ENCODE data around the gene TMPRSS5. TPM values are rescaled to one million over a fixed set of nuclear protein-coding genes. Genes with fewer than 3 reads are reported as not detected.
A peak's percentile ranks its signal among the peaks of the same experiment; 100 is the strongest.

The TMPRSS5 gene
- total RNA-seq (2022): 0.49 and 0.83 TPM in 2 replicates
- percentile 48 among the genes with signal in this experiment for Bru-seq, nascent RNA
- BruChase-seq, experiment 1, labeled RNA remaining after a 6-hour chase: percentile 38 among the genes with signal in this experiment
- percentile 45 among the genes with signal in this experiment for BruChase-seq, experiment 2, labeled RNA remaining after a 2-hour chase
- long read RNA-seq: 0 reads

DNA sequence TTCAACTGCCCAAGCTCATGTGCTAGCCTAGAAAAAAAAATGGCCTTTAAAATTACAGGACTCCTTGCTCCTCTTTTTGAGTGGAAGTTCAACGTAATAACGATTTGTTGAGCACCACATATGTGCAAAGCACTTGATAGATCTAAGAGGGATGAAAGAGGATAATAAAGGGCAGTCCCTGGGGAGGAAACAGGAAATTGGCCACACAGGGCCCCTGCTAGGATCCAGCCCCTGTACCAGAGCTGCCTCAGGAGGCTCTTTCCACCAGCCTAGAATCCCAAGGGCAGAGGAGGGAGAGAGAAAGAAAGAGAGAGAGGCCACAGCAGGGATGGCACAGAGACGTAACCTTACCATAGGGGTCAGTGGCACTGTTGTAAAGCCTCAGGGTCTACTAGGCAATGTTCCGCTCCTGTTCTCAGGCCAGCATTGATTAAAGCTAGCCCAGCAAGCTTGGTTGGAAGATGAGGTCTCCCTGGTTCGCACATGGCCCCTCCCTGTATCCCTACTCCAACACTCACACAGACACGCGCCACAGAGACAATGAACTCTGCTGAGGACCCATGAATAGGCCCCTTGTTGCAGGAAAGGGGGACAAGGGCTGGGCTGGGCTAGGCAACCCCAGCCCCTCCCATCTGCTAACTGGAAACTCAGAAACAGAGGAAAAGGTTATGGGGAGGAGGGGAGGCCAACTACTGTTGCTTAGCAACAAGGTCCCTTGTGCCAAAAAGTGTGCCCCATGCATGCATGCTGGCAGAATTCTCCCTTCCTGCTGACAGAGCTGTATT lies at the start of gene TMPRSS5:
TMPRSS5 (minus strand) TSS at position 438 of the 785 bp plus-strand sequence; CDS start at position 354, 84 bp downstream.
- Mint-ChIP-seq H3K36me3 (ENCODE audit: insufficient read depth, unreplicated experiment) (no peaks in the 10 kb centered on the region), H3K27ac (ENCODE audit: low read depth, unreplicated experiment) (no peak within 1 kb of the TSS), H3K4me3 (ENCODE audit: unreplicated experiment) (no peak within 1 kb of the TSS), H3K27me3 (ENCODE audit: insufficient read depth, unreplicated experiment) (no peaks in the 10 kb centered on the region), H3K9me3 (ENCODE audit: unreplicated experiment) (peaks cover 20% of the 10 kb centered on the region), H3K4me1 (ENCODE audit: insufficient read depth, unreplicated experiment) (no peaks in the 10 kb centered on the region)
- POLR2A ChIA-PET: interaction anchor here (0.6 kb wide), 1 partner anchor 15 kb away, joined by 3 read pairs; no protein-coding TSS in a partner anchor
- CTCF ChIA-PET: interaction anchor here (0.8 kb wide), 1 partner anchor 174 kb away, joined by 3 read pairs; no protein-coding TSS in a partner anchor
- TF ChIP-seq, protein P1, sequence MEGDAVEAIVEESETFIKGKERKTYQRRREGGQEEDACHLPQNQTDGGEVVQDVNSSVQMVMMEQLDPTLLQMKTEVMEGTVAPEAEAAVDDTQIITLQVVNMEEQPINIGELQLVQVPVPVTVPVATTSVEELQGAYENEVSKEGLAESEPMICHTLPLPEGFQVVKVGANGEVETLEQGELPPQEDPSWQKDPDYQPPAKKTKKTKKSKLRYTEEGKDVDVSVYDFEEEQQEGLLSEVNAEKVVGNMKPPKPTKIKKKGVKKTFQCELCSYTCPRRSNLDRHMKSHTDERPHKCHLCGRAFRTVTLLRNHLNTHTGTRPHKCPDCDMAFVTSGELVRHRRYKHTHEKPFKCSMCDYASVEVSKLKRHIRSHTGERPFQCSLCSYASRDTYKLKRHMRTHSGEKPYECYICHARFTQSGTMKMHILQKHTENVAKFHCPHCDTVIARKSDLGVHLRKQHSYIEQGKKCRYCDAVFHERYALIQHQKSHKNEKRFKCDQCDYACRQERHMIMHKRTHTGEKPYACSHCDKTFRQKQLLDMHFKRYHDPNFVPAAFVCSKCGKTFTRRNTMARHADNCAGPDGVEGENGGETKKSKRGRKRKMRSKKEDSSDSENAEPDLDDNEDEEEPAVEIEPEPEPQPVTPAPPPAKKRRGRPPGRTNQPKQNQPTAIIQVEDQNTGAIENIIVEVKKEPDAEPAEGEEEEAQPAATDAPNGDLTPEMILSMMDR (IDR thresholded peaks at IDR 0.05; ENCODE audit: unreplicated experiment): no peak
- no TSS peak for BruUV-seq (replicated peaks)
- intact Hi-C loops (cut with micrococcal nuclease): no loop called here
- no peak for DNase-seq (ENCODE audit: unreplicated experiment)

DNA sequence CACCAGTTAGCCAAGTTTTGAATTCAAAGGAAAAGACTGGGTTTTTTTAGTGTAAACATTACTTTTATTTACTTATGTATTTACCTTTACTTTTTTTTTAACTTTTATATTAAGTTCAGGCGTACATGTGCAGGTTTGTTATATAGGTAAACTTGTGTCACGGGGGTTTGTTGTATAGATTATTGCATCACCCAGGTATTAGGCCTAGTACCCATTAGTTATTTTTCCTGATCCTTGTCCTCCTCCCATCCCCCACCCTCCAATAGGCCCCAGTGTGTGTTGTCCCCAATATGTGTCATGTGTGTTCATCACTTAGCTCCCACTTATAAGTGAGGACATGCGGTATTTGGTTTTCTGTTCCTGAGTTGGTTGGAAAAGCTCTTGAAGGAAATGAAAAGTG lies 46.8 kb upstream of the TMPRSS5 start:
- H3K4me3 Mint-ChIP-seq (ENCODE audit: unreplicated experiment): no peak overlapping the region
- CTCF ChIA-PET: interaction anchor here (0.5 to 1.6 kb wide), 2 partner anchors 9 to 23 kb away, joined by 3 to 6 read pairs; no protein-coding TSS in a partner anchor
- no TSS peak for BruUV-seq (replicated peaks)

DNA sequence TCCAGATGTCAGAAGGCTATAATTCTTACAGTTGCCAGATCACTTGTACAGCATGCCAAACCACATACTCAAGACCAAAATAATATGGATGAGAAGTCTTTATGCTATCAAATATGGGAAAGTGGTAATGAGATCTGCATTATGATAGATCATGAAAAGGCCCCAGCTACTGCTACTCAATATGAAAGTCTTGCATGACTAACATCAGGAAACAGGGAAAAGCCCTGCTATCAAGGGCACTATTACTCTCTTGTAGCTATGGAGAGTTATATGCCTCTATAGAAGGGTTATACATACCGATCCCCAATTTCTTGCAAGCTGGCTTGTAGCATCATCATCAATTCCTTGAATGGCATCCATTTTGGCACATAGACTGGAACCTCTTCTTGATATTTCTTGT lies 30.2 kb upstream of the TMPRSS5 start:
- no peaks in the 10 kb centered on the region for H3K9me3 Mint-ChIP-seq (ENCODE audit: unreplicated experiment)
- no peaks in the 10 kb centered on the region for H3K4me1 Mint-ChIP-seq (ENCODE audit: insufficient read depth, unreplicated experiment)
- peaks cover 67% of the 10 kb centered on the region for H3K36me3 Mint-ChIP-seq (ENCODE audit: insufficient read depth, unreplicated experiment)
- no peak overlapping the region for H3K27ac Mint-ChIP-seq (ENCODE audit: low read depth, unreplicated experiment)
- CTCF ChIA-PET: interaction anchor here (0.5 kb wide), 2 partner anchors 9 to 205 kb away, joined by 3 to 6 read pairs; no protein-coding TSS in a partner anchor
- no peak overlapping the region for H3K4me3 Mint-ChIP-seq (ENCODE audit: unreplicated experiment)
- POLR2A ChIA-PET: no interaction called here
- TF ChIP-seq, protein P1 (IDR thresholded peaks at IDR 0.05; ENCODE audit: unreplicated experiment): no peak
- no peak for DNase-seq (ENCODE audit: unreplicated experiment)
- BruUV-seq (replicated peaks): no TSS peak
- no peaks in the 10 kb centered on the region for H3K27me3 Mint-ChIP-seq (ENCODE audit: insufficient read depth, unreplicated experiment)
- intact Hi-C loops (cut with micrococcal nuclease): loop anchor here (10.0 kb wide), 2 partner anchors 242 to 362 kb away; no protein-coding TSS in a partner anchor

More for the DNA sequence above, 46.8 kb upstream of the TMPRSS5 start:
- Mint-ChIP-seq H3K9me3 (ENCODE audit: unreplicated experiment) (no peaks in the 10 kb centered on the region), H3K27me3 (ENCODE audit: insufficient read depth, unreplicated experiment) (no peaks in the 10 kb centered on the region), H3K4me1 (ENCODE audit: insufficient read depth, unreplicated experiment) (no peaks in the 10 kb centered on the region), H3K36me3 (ENCODE audit: insufficient read depth, unreplicated experiment) (peaks cover 81% of the 10 kb centered on the region), H3K27ac (ENCODE audit: low read depth, unreplicated experiment) (no peak overlapping the region)
- intact Hi-C loops (cut with micrococcal nuclease): no loop called here
- POLR2A ChIA-PET: interaction anchor here (1.4 kb wide), 1 partner anchor 8 kb away, joined by 3 read pairs; no protein-coding TSS in a partner anchor
- no peak for DNase-seq (ENCODE audit: unreplicated experiment)
- TF ChIP-seq, protein P1 (IDR thresholded peaks at IDR 0.05; ENCODE audit: unreplicated experiment): no peak

DNA sequence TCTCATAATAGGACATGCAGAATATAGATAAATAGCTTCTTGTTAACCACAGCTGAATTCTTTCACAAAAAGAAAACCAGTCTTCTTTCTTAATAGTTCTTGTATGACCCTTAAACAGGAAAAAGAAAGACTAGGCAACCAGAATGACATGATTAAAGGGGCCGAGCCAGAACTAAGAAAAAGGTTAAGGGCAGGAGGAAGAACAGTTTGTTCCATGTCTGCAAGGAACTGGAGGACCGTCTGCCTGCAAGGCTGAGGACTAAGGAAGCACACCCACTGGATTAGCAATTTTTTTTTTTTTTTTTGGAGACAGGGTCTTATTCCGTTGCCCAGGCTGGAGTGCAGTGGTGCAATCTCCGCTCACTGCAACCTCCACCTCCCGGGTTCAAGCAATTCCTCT lies 26.0 kb upstream of the TMPRSS5 start:
- Mint-ChIP-seq H3K4me3 (ENCODE audit: unreplicated experiment) (no peak overlapping the region), H3K27me3 (ENCODE audit: insufficient read depth, unreplicated experiment) (no peaks in the 10 kb centered on the region), H3K27ac (ENCODE audit: low read depth, unreplicated experiment) (no peak overlapping the region), H3K36me3 (ENCODE audit: insufficient read depth, unreplicated experiment) (peaks cover 38% of the 10 kb centered on the region), H3K9me3 (ENCODE audit: unreplicated experiment) (no peaks in the 10 kb centered on the region), H3K4me1 (ENCODE audit: insufficient read depth, unreplicated experiment) (peaks cover 12% of the 10 kb centered on the region)
- intact Hi-C loops (cut with micrococcal nuclease): loop anchor here (5.0 to 10.0 kb wide), 3 partner anchors 180 to 357 kb away; no protein-coding TSS in a partner anchor
- ChIA-PET POLR2A (interaction anchor here (0.6 to 0.7 kb wide), 3 partner anchors 245 to 418 kb away, joined by 3 to 4 read pairs (median 4); partner anchors contain the start of gene TTC12), CTCF (interaction anchor here (0.5 to 6.7 kb wide), 13 partner anchors 8 to 932 kb away, joined by 3 to 105 read pairs (median 4); partner anchors contain the start of gene TTC12)
- BruUV-seq (replicated peaks): no TSS peak
- TF ChIP-seq, protein P1 (IDR thresholded peaks at IDR 0.05; ENCODE audit: unreplicated experiment): no peak
- DNase-seq (ENCODE audit: unreplicated experiment): no peak

Measured in MCF 10A (cell line).